Hepatocyte (in vitro differentiated cells): Measurements from ENCODE around the gene CLEC18C.
"Not testable (repeated sequence)": the region's sequence is repeated elsewhere in the genome, so short reads cannot be mapped to it uniquely, and the experiment has no call there.

Experiments used
- CTCF ChIP-seq: fragments of 200-600 bp; sonication (generic); IDR thresholded peaks from 2 replicates; pipeline ENCODE4 v1.5.1; 2016; ENCODE audit warnings: antibody characterized with exemption, mild to moderate bottlenecking; ENCODE audit not compliant: poor library complexity
- EZH2 ChIP-seq: fragments of 200-600 bp; sonication (generic); IDR thresholded peaks from 2 replicates; pipeline ENCODE4 v1.6.1; 2016; ENCODE audit warnings: antibody characterized with exemption, mild to moderate bottlenecking, borderline replicate concordance

- not testable (repeated sequence) for TF ChIP-seq CTCF, EZH2
These were observed 329 bp downstream of the CLEC18C start for GRCh38 chr16:70173916-70174315.
